NCI-H128 (cell line): ENCODE data around the gene A1BG.

Experiments used
- DNase-seq: peaks from one replicate; lab custom pipeline; 2025; ENCODE audit not compliant: unreplicated experiment; lab: John Stamatoyannopoulos, UW

The A1BG gene

DNA sequence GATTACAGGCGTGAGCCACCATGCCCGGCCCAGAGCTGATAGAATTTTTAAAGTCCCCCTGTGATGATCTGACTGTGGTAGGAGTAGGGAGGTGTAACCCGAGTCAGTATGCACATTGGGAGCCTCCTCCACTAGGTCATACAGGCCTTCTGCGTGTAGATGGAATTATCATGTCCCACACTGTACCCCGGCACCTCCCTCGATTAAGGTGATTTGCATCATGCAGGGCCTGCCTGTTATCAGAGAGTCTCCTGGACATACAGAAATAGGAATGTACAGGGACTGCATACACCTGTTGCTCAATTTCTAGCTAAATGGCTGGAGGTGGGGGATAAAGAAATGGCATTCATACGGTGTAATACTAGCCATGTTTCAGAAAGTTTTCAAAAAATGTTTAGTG, 49.0 kb downstream of the A1BG start:
- no peak for DNase-seq

- no peak for DNase-seq
These were observed 52.7 kb downstream of the A1BG start for GRCh38 chr19:58300620-58301019.

- DNase-seq: no peak
These were observed 57.2 kb downstream of the A1BG start for GRCh38 chr19:58296104-58296503.
